HepG2 (cell line): Measurements from ENCODE around the gene ASB11. TPM values are rescaled to one million over a fixed set of nuclear protein-coding genes. Genes with fewer than 3 reads are reported as not detected.

ENCODE experiments used
- FOXP1 ChIP-seq, 2 experiments: fragments of 450-650 bp in 1 of 2; IDR thresholded peaks; 2 replicates each; pipeline ENCODE4 v1.6.1; 2017 to 2018; ENCODE audit warnings: antibody characterized with exemption in 1 of 2
- HOXA3 ChIP-seq: sonication (generic); formaldehyde crosslinking; IDR thresholded peaks from 2 replicates; pipeline ENCODE4 v1.5.0; 2020; ENCODE audit warnings: missing genetic modification reagents
- HOXA5 ChIP-seq: sonication (generic); formaldehyde crosslinking; IDR thresholded peaks from 2 replicates; pipeline ENCODE4 v1.4.0; 2020; ENCODE audit warnings: missing genetic modification reagents
- PHF5A ChIP-seq: IDR thresholded peaks from one replicate; pipeline ENCODE4 v1.6.1; 2018; ENCODE audit warnings: low read depth, missing genetic modification reagents; ENCODE audit not compliant: unreplicated experiment
- SIX1 ChIP-seq: sonication (generic); formaldehyde crosslinking; IDR thresholded peaks from 2 replicates; pipeline ENCODE4 v1.4.0; 2020; ENCODE audit warnings: missing genetic modification reagents, borderline replicate concordance
- SMAD9 ChIP-seq: sonication (generic); formaldehyde crosslinking; IDR thresholded peaks from 2 replicates; pipeline ENCODE4 v1.5.1; 2020; ENCODE audit warnings: mild to moderate bottlenecking, missing genetic modification reagents
- TBL1XR1 ChIP-seq: fragments of 150-350 bp; IDR thresholded peaks from 2 replicates; pipeline ENCODE4 v1.6.1; 2014; ENCODE audit warnings: borderline replicate concordance, low read length; ENCODE audit not compliant: partially characterized antibody
- XBP1 ChIP-seq: sonication (generic); formaldehyde crosslinking; IDR thresholded peaks from 2 replicates; pipeline ENCODE4 v1.5.0; 2020; ENCODE audit warnings: missing genetic modification reagents
- ZMYM2 ChIP-seq: sonication (generic); formaldehyde crosslinking; IDR thresholded peaks from 2 replicates; pipeline ENCODE4 v1.8.0; 2022; ENCODE audit warnings: mild to moderate bottlenecking, missing genetic modification reagents
- ZNF337 ChIP-seq: sonication (generic); formaldehyde crosslinking; IDR thresholded peaks from 2 replicates; pipeline ENCODE4 v1.5.1; 2020; ENCODE audit warnings: missing genetic modification reagents, low read depth, mild to moderate bottlenecking, borderline replicate concordance
- ZNF891 ChIP-seq: sonication (generic); formaldehyde crosslinking; IDR thresholded peaks from 2 replicates; pipeline ENCODE4 v1.5.0; 2020; ENCODE audit warnings: mild to moderate bottlenecking, missing genetic modification reagents
- polyA plus RNA-seq, 8 experiments: library from polyadenylated mRNA; depleted of rRNA in 3 of 8; stranded (reverse) in 7 of 8; unstranded in 1 of 8; fragments of >200 nt; fragmentation: Illumina TruSeq in 4 of 8; extraction: Trizol in 4 of 8; gene quantifications; 2 replicates each; pipeline versions ENCODE4 v1.2.1 to v1.2.3, GENCODE V29; 2011 to 2016; ENCODE audit warnings: low read depth in 4 of 8, missing spikeins in 1 of 8, mixed read lengths in 1 of 8; ENCODE audit not compliant: insufficient read depth in 1 of 8
- total RNA-seq, 5 experiments: library from RNA; depleted of rRNA; stranded (reverse); fragments of >200 nt; fragmentation: Illumina TruSeq; extraction: Trizol; gene quantifications; 2 replicates each; pipeline ENCODE4 v1.2.3, GENCODE V29; 2016; ENCODE audit warnings: low read depth in 1 of 5
- TF ChIP-seq, protein P1 (sequence below): sonication (generic); formaldehyde crosslinking; IDR thresholded peaks from 2 replicates; pipeline ENCODE4 v1.4.0; 2020; ENCODE audit warnings: missing genetic modification reagents, mild to moderate bottlenecking, borderline replicate concordance
- TF ChIP-seq, protein P2 (sequence below): sonication (generic); formaldehyde crosslinking; IDR thresholded peaks from 2 replicates; pipeline ENCODE4 v1.4.0; 2020; ENCODE audit warnings: missing genetic modification reagents
- TF ChIP-seq, protein P3 (sequence below): IDR thresholded peaks from 2 replicates; pipeline ENCODE4 v1.6.1; 2016; ENCODE audit warnings: mild to moderate bottlenecking
- TF ChIP-seq, protein P4 (sequence below), 2 experiments: fragments of 450-650 bp in 1 of 2; sonication (generic) in 1 of 2; formaldehyde crosslinking in 1 of 2; IDR thresholded peaks; 2 replicates each; pipeline versions ENCODE4 v1.6.1 to v1.8.0; 2016 to 2022; ENCODE audit warnings: antibody characterized with exemption in 1 of 2, mild to moderate bottlenecking in 1 of 2, missing genetic modification reagents in 1 of 2

ASB11 gene
- total and polyA plus RNA-seq, 2 of the 13 experiments (the other 11 are each of a cell fraction or from before 2014, with no cell fraction given), result not detected

DNA sequence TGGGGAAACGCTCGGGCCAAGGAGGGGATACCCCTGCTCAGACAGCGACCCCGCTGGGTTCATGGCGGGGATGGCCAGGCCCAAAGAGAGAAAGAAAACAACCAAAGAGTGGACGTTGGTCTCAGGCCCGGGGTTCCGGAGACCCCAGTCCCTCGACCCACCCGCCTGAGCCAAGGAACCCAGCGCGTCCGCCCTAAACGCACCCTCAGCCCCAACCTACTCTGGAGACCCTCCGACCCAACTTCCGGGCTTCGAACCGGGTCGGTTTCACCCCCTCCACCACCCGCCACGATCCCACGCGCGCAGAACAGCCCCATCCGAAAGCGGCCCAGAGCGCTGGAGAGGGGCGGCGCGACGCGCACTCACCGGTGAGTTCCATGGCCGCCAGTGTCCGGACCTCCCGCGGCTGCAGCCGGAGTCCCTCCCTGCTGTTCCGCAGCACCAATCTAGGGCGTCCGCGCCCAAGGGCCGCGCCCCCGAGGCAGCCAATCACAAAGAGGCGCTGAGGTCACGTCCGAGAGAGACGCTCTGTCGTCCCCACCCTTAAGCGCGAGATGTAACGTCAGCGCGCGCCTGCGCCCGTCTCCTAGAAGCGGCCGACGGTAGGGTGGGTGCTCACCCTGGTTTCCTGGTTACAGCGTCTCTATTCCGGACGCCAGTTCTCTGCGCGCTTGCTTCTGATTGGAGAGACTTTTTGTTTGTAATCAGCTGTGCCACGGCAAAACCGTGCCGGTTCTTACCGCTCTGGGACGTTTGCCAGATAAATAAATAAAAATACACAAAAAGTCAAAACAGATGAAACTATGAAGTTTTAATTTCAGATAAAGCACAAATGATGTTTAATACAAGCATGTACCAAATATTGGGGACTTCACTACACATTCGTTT, 19.9 kb upstream of the ASB11 start, which contains the start of gene PIGA (continued):
- TF ChIP-seq, protein P1, sequence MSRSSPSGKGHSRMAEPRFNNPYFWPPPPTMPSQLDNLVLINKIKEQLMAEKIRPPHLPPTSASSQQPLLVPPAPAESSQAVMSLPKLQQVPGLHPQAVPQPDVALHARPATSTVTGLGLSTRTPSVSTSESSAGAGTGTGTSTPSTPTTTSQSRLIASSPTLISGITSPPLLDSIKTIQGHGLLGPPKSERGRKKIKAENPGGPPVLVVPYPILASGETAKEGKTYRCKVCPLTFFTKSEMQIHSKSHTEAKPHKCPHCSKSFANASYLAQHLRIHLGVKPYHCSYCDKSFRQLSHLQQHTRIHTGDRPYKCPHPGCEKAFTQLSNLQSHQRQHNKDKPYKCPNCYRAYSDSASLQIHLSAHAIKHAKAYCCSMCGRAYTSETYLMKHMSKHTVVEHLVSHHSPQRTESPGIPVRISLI (CRISPR knock-in tag), result no peak
- TF ChIP-seq ZMYM2 (CRISPR knock-in tag) (no peak), HOXA5 (CRISPR knock-in tag) (no peak), XBP1 (no peak), ZNF337 (CRISPR knock-in tag) (no peak), HOXA3 (CRISPR knock-in tag) (peak; percentile 68), SIX1 (CRISPR knock-in tag) (no peak), PHF5A (CRISPR knock-in tag) (no peak), ZNF891 (0 out of 2 replicates have a peak, but pooled peaks have one; percentile 39), FOXP1 (IDR thresholded peaks at IDR 0.05) (no peak), FOXP1 (CRISPR knock-in tag; IDR thresholded peaks at IDR 0.05) (no peak), TBL1XR1 (no peak), SMAD9 (CRISPR knock-in tag) (no peak)
- TF ChIP-seq, protein P2, sequence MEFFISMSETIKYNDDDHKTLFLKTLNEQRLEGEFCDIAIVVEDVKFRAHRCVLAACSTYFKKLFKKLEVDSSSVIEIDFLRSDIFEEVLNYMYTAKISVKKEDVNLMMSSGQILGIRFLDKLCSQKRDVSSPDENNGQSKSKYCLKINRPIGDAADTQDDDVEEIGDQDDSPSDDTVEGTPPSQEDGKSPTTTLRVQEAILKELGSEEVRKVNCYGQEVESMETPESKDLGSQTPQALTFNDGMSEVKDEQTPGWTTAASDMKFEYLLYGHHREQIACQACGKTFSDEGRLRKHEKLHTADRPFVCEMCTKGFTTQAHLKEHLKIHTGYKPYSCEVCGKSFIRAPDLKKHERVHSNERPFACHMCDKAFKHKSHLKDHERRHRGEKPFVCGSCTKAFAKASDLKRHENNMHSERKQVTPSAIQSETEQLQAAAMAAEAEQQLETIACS (CRISPR knock-in tag), result no peak
- TF ChIP-seq, protein P3, sequence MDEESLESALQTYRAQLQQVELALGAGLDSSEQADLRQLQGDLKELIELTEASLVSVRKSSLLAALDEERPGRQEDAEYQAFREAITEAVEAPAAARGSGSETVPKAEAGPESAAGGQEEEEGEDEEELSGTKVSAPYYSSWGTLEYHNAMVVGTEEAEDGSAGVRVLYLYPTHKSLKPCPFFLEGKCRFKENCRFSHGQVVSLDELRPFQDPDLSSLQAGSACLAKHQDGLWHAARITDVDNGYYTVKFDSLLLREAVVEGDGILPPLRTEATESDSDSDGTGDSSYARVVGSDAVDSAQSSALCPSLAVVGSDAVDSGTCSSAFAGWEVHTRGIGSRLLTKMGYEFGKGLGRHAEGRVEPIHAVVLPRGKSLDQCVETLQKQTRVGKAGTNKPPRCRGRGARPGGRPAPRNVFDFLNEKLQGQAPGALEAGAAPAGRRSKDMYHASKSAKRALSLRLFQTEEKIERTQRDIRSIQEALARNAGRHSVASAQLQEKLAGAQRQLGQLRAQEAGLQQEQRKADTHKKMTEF (CRISPR knock-in tag), result peak; percentile 60; the same call in 1 of the 2 replicates
- TF ChIP-seq, protein P4, sequence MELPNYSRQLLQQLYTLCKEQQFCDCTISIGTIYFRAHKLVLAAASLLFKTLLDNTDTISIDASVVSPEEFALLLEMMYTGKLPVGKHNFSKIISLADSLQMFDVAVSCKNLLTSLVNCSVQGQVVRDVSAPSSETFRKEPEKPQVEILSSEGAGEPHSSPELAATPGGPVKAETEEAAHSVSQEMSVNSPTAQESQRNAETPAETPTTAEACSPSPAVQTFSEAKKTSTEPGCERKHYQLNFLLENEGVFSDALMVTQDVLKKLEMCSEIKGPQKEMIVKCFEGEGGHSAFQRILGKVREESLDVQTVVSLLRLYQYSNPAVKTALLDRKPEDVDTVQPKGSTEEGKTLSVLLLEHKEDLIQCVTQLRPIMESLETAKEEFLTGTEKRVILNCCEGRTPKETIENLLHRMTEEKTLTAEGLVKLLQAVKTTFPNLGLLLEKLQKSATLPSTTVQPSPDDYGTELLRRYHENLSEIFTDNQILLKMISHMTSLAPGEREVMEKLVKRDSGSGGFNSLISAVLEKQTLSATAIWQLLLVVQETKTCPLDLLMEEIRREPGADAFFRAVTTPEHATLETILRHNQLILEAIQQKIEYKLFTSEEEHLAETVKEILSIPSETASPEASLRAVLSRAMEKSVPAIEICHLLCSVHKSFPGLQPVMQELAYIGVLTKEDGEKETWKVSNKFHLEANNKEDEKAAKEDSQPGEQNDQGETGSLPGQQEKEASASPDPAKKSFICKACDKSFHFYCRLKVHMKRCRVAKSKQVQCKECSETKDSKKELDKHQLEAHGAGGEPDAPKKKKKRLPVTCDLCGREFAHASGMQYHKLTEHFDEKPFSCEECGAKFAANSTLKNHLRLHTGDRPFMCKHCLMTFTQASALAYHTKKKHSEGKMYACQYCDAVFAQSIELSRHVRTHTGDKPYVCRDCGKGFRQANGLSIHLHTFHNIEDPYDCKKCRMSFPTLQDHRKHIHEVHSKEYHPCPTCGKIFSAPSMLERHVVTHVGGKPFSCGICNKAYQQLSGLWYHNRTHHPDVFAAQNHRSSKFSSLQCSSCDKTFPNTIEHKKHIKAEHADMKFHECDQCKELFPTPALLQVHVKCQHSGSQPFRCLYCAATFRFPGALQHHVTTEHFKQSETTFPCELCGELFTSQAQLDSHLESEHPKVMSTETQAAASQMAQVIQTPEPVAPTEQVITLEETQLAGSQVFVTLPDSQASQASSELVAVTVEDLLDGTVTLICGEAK (IDR thresholded peaks at IDR 0.05), result no peak
- TF ChIP-seq, protein P4 (CRISPR knock-in tag; IDR thresholded peaks at IDR 0.05), result no peak
